OCI-LY7 (cell line): ENCODE results near the gene PWP1.

Source experiments
- EZH2phosphoT487 ChIP-seq: fragments of 200-600 bp; sonication (generic); IDR thresholded peaks from 2 replicates; pipeline ENCODE4 v1.6.1; 2018; ENCODE audit warnings: low read depth, borderline replicate concordance, mild to moderate bottlenecking, mixed run types, antibody characterized with exemption, low read length, moderate library complexity, mixed read lengths
- TF ChIP-seq, protein P1 (sequence below): fragments of 200-600 bp; sonication (generic); conservative IDR thresholded peaks from 2 replicates; pipeline ENCODE4 v1.5.1; 2014; ENCODE audit warnings: mild to moderate bottlenecking, antibody characterized with exemption, low read length, moderate library complexity, mixed read lengths

DNA sequence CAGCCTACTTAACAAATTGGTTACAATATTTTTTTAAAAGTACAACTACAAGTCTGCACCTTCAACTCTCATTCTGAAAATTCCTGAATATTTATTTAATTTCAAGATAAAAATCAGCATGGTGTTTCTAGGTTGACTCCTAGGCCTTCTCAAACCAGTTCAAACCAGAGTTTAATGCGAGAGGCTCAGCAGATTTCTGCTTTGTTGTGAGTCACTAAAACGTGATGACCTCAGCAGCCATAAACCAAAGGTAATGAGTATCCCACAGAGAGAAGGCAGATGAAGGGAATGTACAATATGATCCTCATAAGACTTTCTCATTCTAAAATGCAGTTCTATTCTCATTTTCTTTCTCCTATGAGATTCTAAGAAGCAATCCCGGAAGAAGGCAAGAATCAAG lies 73.8 kb downstream of the PWP1 start:
- TF ChIP-seq, protein P1, sequence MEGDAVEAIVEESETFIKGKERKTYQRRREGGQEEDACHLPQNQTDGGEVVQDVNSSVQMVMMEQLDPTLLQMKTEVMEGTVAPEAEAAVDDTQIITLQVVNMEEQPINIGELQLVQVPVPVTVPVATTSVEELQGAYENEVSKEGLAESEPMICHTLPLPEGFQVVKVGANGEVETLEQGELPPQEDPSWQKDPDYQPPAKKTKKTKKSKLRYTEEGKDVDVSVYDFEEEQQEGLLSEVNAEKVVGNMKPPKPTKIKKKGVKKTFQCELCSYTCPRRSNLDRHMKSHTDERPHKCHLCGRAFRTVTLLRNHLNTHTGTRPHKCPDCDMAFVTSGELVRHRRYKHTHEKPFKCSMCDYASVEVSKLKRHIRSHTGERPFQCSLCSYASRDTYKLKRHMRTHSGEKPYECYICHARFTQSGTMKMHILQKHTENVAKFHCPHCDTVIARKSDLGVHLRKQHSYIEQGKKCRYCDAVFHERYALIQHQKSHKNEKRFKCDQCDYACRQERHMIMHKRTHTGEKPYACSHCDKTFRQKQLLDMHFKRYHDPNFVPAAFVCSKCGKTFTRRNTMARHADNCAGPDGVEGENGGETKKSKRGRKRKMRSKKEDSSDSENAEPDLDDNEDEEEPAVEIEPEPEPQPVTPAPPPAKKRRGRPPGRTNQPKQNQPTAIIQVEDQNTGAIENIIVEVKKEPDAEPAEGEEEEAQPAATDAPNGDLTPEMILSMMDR: no peak
- no peak for TF ChIP-seq EZH2phosphoT487
